Heart left ventricle (tissue), 16 donors: ENCODE results near the gene AFAP1. TPM values are rescaled to one million over a fixed set of nuclear protein-coding genes. Genes with fewer than 3 reads are reported as not detected.

Experiments used
- ATAC-seq, 4 donors: fragments of 200-7000 bp; cut with Tn5 transposase; one replicate each; pipeline ENCODE4 v1.9.1; 2020 to 2022; ENCODE audit warnings: moderate library complexity in 4 of 4, mild to moderate bottlenecking in 3 of 4, moderate number of reproducible peaks in 1 of 4
- DNase-seq, 5 donors: peaks; one replicate each; pipeline ENCODE4 v3.0.0-alpha.2; 2020
- H3K27ac ChIP-seq, 12 donors: fragments of 200-600 bp; sonication (generic) in 4 of 12; one replicate each; pipeline versions ENCODE4 v1.5.0 to v1.8.0; 2016 to 2022; ENCODE audit warnings: mild to moderate bottlenecking in 2 of 12
- H3K27me3 ChIP-seq, 9 donors: fragments of 200-600 bp; sonication (generic) in 2 of 9; one replicate each; pipeline versions ENCODE4 v1.5.1 to v1.8.0; 2016 to 2022; ENCODE audit warnings: mild to moderate bottlenecking in 3 of 9
- H3K36me3 ChIP-seq, 9 donors: fragments of 200-600 bp; sonication (generic) in 2 of 9; one replicate each; pipeline versions ENCODE4 v1.5.0 to v1.8.0; 2018 to 2022; ENCODE audit warnings: mild to moderate bottlenecking in 2 of 9
- H3K4me1 ChIP-seq, 12 donors: fragments of 200-600 bp; sonication (generic) in 4 of 12; one replicate each; pipeline versions ENCODE4 v1.5.0 to v1.8.0; 2016 to 2022; ENCODE audit warnings: mild to moderate bottlenecking in 3 of 12
- H3K4me3 ChIP-seq, 12 donors: fragments of 200-600 bp; sonication (generic) in 4 of 12; one replicate each; pipeline versions ENCODE4 v1.5.0 to v1.8.0; 2017 to 2022; ENCODE audit warnings: mild to moderate bottlenecking in 9 of 12, moderate library complexity in 4 of 12
- H3K9me3 ChIP-seq, 12 donors: fragments of 200-600 bp; sonication (generic) in 4 of 12; one replicate each; pipeline versions ENCODE4 v1.5.0 to v1.8.0; 2016 to 2022; ENCODE audit warnings: mild to moderate bottlenecking in 1 of 12
- POLR2A ChIP-seq, 2 donors: fragments of 450-650 bp; IDR thresholded peaks; one replicate each; pipeline ENCODE4 v1.6.1; 2017; ENCODE audit warnings: antibody characterized with exemption in 2 of 2, mild to moderate bottlenecking in 2 of 2, moderate library complexity in 2 of 2
- WGBS, 4 donors: extraction: QIAGEN DNeasy Blood & Tissue Kit in 2 of 4; methylation state at CpG; one replicate each; pipeline versions ENCODE4 v1.1.5 to v1.1.7; 2013 to 2018; 5-methylcytosine and 5-hydroxymethylcytosine counted together
- intact Hi-C, 10 donors: fragments of 100-400 bp; cut with DNase I; formaldehyde crosslinking; loops; one replicate each; pipeline versions ENCODE4 v1.11.1 to v1.14.2; 2022
- polyA plus RNA-seq, 2 donors: library from polyadenylated mRNA; stranded (reverse); fragments of 200-250 nt; gene quantifications; one replicate each; pipeline ENCODE4 v1.2.3, GENCODE V29; 2013
- total RNA-seq, 9 donors: library from RNA; depleted of rRNA in 2 of 9; stranded (reverse); fragments of >200 nt in 2 of 9; fragmentation: NEBNext Ultra II Directional in 3 of 9; extraction: Animal tissue kit (Norgen Biotek cat#: 25700) in 3 of 9; gene quantifications; one replicate each; pipeline versions ENCODE4 v1.1.0 to v1.2.4, GENCODE V29; 2016 to 2023
- TF ChIP-seq, protein P1 (sequence below), 12 donors: fragments of 200-600 bp; sonication (generic) in 4 of 12; IDR thresholded peaks; one replicate each; pipeline versions ENCODE4 v1.5.0 to v1.8.0; 2018 to 2022; ENCODE audit warnings: antibody characterized with exemption in 12 of 12, mild to moderate bottlenecking in 5 of 12
- donor health status: ischemic (EF 13 %, LVEDD 7.1; RV severe dilation, severe dysfunction).
- donor health status: healthy with polysubstance abuse.
- donor health status: DM: no; HTN: yes; CAD: no.
- donor health status: DM: no; HTN: no; CAD: no.
- donor health status: ischemic (EF 25% LVEDD 6.9; RV normal size, moderate dysfunction).
- donor health status: ischemic (EF 25% LVEDD 5.7; RV mildly dilated, moderate dysfunction).
- donor health status: healthy.
- donor health status: DM: yes; HTN: yes; CAD: no.
- donor health status: ischemic (EF 35%, LVEDD 5.7; RV mildly dilated, moderate dysfunction).
- donor health status: nonischemic (EF 11% LVEDD 7.7; RV severe dilation, severe dysfunction).
- donor health status: DM: yes; HTN: yes; CAD: no.
- donor health status: PGD.
- donor health status: ischemic (EF 29% LVEDD 5.4; RV normal size, mild dysfunction).
- donor health status: nonischemic (EF 23%, LVEDD 6.1; RV moderate dilation, normal function).

AFAP1 gene
- total and polyA plus RNA-seq, 11 donors, result 2.0 to 18.0 (median 7.0) TPM

DNA sequence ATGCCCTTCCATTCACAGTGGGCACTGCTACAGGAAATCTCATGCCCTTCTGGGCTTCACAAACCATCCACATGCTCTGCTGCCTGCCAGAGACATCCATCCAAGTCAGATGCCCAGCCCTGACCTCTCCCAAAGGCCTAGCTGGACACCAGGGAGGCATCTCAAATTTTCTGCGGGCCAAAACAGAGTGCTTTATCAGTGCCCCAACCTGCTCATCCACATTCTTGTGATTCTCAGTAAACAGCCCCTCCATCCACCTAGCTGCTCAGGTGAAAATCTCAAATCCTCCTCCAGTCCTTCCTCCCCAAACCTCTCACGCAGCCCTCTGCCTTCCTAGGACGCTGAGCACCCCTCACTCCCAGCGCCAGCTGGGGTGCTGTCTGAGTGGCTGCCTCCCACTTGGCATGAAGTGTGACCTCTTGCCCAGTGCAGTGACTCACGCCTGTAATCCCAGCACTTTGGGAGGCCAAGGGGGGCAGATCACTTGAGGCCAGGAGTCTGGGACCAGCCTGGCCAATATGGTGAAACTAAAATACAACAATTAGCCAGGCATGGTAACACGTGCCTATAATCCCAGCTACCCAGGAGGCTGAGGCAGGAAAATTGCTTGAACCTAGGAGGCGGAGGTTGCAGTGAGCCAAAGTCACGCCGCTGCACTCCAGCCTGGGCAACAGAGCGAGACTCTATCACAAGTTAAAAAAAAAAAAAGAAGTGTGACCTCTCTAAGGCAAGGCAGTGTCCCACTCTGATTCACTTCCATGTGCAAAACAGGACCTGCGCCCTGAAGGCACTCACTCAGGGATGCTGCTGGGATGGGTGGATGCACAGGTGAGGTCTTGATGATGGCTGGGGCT, 1.7 kb upstream of the AFAP1 start:
- DNase-seq, result no peak
- H3K27ac ChIP-seq, result no peak overlapping the region
- ATAC-seq, result no peak
- no peak for TF ChIP-seq POLR2A (IDR thresholded peaks at IDR 0.05)
- TF ChIP-seq, protein P1, sequence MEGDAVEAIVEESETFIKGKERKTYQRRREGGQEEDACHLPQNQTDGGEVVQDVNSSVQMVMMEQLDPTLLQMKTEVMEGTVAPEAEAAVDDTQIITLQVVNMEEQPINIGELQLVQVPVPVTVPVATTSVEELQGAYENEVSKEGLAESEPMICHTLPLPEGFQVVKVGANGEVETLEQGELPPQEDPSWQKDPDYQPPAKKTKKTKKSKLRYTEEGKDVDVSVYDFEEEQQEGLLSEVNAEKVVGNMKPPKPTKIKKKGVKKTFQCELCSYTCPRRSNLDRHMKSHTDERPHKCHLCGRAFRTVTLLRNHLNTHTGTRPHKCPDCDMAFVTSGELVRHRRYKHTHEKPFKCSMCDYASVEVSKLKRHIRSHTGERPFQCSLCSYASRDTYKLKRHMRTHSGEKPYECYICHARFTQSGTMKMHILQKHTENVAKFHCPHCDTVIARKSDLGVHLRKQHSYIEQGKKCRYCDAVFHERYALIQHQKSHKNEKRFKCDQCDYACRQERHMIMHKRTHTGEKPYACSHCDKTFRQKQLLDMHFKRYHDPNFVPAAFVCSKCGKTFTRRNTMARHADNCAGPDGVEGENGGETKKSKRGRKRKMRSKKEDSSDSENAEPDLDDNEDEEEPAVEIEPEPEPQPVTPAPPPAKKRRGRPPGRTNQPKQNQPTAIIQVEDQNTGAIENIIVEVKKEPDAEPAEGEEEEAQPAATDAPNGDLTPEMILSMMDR (IDR thresholded peaks at IDR 0.05), result no peak
- intact Hi-C loops, result no loop called here
- peaks cover 0 to 12% (median 0%) of the 10 kb centered on the region in 9 donors for H3K27me3 ChIP-seq
- no peaks in the 10 kb centered on the region for H3K36me3 ChIP-seq
- no peaks in the 10 kb centered on the region for H3K9me3 ChIP-seq
- peaks cover 0 to 29% (median 10%) of the 10 kb centered on the region in 12 donors for H3K4me1 ChIP-seq
- no peak overlapping the region for H3K4me3 ChIP-seq
- 81 to 86% (median 84%) methylated on average over 11 of the region's 11 CpGs for WGBS, 4 donors

DNA sequence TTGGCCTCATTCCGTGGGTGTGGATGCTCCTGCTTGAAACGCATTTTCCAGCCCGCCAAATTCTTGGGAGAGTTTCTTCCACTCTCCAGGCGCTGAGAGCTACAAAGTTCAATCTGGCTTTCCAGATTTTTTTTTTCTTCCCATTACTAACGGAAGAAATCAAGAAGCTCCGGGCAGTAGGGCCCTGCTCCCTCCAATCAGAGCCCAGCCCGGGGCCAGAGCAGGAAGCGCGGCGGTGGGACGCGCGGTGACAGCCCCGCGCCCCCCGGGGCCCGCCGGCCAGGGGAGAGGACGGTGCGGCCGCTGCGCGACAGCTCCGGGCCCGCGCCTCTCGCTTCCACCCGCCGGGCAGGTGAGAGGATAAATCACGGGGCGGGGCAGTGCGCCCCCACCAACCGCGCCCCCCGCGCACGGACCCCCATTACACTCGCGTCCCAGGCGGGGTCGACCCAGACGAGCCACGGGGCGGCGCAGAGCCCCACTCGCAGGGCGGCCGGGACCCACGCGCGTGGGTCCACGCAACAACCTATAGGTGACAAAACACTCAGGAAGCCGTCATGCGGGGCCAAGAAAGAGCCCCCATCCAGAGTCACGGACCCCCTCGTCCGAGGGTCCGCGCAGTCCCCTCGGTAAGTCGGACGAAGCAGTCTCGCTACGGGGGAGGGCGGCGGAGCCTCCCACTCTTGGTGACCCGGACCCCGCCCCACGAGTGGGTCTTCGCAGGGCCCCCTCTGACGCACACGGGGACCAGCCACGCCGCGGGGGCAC, 868 bp downstream of the AFAP1 start:
- peak overlapping the region; percentile 68 to 97 (median 84) for H3K4me3 ChIP-seq
- TF ChIP-seq, protein P1 (IDR thresholded peaks at IDR 0.05), result no peak
- TF ChIP-seq POLR2A (IDR thresholded peaks at IDR 0.05), result no peak
- intact Hi-C loops, result loop anchor here in 5 of 10 donors (5.0 to 10.0 kb wide), 7 partner anchors 34 to 136 kb away; no protein-coding TSS in a partner anchor
- peaks cover 0 to 12% (median 0%) of the 10 kb centered on the region in 9 donors for H3K27me3 ChIP-seq
- no peaks in the 10 kb centered on the region for H3K36me3 ChIP-seq
- H3K27ac ChIP-seq, result peak overlapping the region; percentile 39 to 96 (median 89)
- DNase-seq (peak in 4 of 5 donors; percentile 39 to 74 (median 56)), ATAC-seq (peak; percentile 33 to 61 (median 46))
- 1 to 2% (median 1%) methylated on average over 26 to 75 of the region's 75 CpGs for WGBS, 4 donors
- peaks cover 0 to 3% (median 0%) of the 10 kb centered on the region in 12 donors for H3K9me3 ChIP-seq
- H3K4me1 ChIP-seq, result peaks cover 0 to 30% (median 11%) of the 10 kb centered on the region in 12 donors

DNA sequence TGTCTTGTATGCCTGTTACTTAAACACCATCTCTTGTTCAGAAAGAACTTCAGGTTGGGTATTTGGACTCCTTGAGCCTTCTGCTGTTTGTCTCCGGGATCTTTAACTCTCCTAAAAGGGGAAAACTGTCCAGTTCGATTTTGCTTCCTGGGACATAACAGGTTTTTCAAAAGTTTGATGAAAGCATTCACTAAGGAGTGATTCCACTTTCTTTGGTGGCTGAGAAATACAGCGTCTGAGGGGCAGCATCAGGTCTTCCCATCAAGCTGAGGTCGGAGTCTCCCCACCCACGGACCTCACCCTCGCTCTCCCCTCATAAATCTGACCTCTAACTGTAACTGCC, 1.4 kb downstream of the AFAP1 start:
- peak in 1 of 4 donors; percentile 13 for ATAC-seq
- WGBS, 4 donors, result 20 to 29% (median 21%) methylated on average over 6 of the region's 6 CpGs
- peak overlapping the region; percentile 39 to 96 (median 89) for H3K27ac ChIP-seq
- intact Hi-C loops, result loop anchor here in 5 of 10 donors (5.0 to 10.0 kb wide), 7 partner anchors 34 to 136 kb away; no protein-coding TSS in a partner anchor
- DNase-seq, result no peak
- no peaks in the 10 kb centered on the region for H3K36me3 ChIP-seq
- peak overlapping the region; percentile 68 to 97 (median 84) for H3K4me3 ChIP-seq
- no peak for TF ChIP-seq POLR2A (IDR thresholded peaks at IDR 0.05)
- TF ChIP-seq, protein P1 (IDR thresholded peaks at IDR 0.05), result no peak
- H3K9me3 ChIP-seq, result peaks cover 0 to 9% (median 0%) of the 10 kb centered on the region in 12 donors
- H3K4me1 ChIP-seq, result peaks cover 0 to 30% (median 11%) of the 10 kb centered on the region in 12 donors
- H3K27me3 ChIP-seq, result peaks cover 0 to 12% (median 0%) of the 10 kb centered on the region in 9 donors
